ENCODE measurements around the gene IPO4. TPM values are rescaled to one million over a fixed set of nuclear protein-coding genes. Genes with fewer than 3 reads are reported as not detected.

The IPO4 gene
- total and polyA plus RNA-seq, 2 of the 13 experiments (the other 11 are each of a cell fraction or from before 2014, with no cell fraction given) = 39.0 to 179 TPM

- no peak for TF ChIP-seq ZFP91 (CRISPR knock-in tag; IDR thresholded peaks at IDR 0.05; ENCODE audit: borderline replicate concordance)
- peak; percentile 58; the same call in 1 of the 2 replicates for TF ChIP-seq ZNF362 (CRISPR knock-in tag; IDR thresholded peaks at IDR 0.05; ENCODE audit: borderline replicate concordance)
- TF ChIP-seq ZNF510 (CRISPR knock-in tag; IDR thresholded peaks at IDR 0.05; ENCODE audit: low read depth) = peak; percentile 71; the same call in 1 of the 2 replicates
- peak; percentile 90 for TF ChIP-seq E2F1 (CRISPR knock-in tag; IDR thresholded peaks at IDR 0.05)
- TF ChIP-seq MXD4 (CRISPR knock-in tag; IDR thresholded peaks at IDR 0.05) = peak; percentile 100
- peak; percentile 99 for TF ChIP-seq ZNF598 (CRISPR knock-in tag; IDR thresholded peaks at IDR 0.05; ENCODE audit: borderline replicate concordance)
- TF ChIP-seq GLI4 (CRISPR knock-in tag; IDR thresholded peaks at IDR 0.05; ENCODE audit: borderline replicate concordance) = peak; percentile 98; the same call in 1 of the 2 replicates
- TF ChIP-seq CCDC6 (CRISPR knock-in tag; IDR thresholded peaks at IDR 0.05) = no peak
- peak; percentile 79 for TF ChIP-seq HMG20B (CRISPR knock-in tag; conservative IDR thresholded peaks at IDR 0.05)
- 0 out of 2 replicates have a peak, but pooled peaks have one; percentile 71 for TF ChIP-seq MTF1 (CRISPR knock-in tag; IDR thresholded peaks at IDR 0.05)
- TF ChIP-seq THAP7 (CRISPR knock-in tag; IDR thresholded peaks at IDR 0.05) = peak; percentile 98
- TF ChIP-seq ZNF234 (CRISPR knock-in tag; conservative IDR thresholded peaks at IDR 0.05) = peak; percentile 98
- peak; percentile 93; the same call in 1 of the 2 replicates for TF ChIP-seq STAT5B (CRISPR knock-in tag; IDR thresholded peaks at IDR 0.05)
- no peak for TF ChIP-seq MLLT10 (CRISPR knock-in tag; IDR thresholded peaks at IDR 0.05)
- peak; percentile 94 for TF ChIP-seq ZBTB44 (CRISPR knock-in tag; IDR thresholded peaks at IDR 0.05)
- 0 out of 2 replicates have a peak, but pooled peaks have one; percentile 40 for TF ChIP-seq MTA3 (CRISPR knock-in tag; IDR thresholded peaks at IDR 0.05)
- peak; percentile 99 for TF ChIP-seq MIXL1 (CRISPR knock-in tag; IDR thresholded peaks at IDR 0.05)
- peak; percentile 74 for TF ChIP-seq SRSF4 (IDR thresholded peaks at IDR 0.05; ENCODE audit: low read depth, low read length, poor library complexity, severe bottlenecking)
- peak; percentile 98 for TF ChIP-seq ZBTB34 (CRISPR knock-in tag; IDR thresholded peaks at IDR 0.05)
Measured at GRCh38 chr14:24188251-24189058, at the start of gene IPO4 (continued).

Measured in HepG2 (cell line).